Measurements from ENCODE around the gene TOP2B.

TOP2B gene

DNA sequence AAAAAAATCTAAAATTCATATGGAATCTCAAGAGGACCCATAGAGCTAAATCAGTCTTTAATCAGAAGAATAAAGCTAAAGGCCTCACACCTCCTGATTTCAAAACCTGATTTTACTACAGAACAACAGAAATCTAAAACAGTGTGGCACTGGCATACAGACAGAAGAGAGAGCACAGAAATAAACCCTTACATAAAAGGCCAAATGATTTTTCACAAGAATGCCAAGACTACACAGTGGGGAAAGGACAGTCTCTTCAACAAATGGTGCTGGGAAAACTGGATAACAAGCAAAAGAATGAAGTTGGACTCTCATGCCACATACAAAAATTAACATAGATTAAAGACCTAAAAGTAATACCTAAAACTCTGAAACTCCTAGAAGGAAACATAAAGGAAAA lies 10.1 kb downstream of the TOP2B start:
- no peak for DNase-seq
- no peak overlapping the region for H3K14ac ChIP-seq (ENCODE audit: low read length in 2 of 2)
- no peaks in the 10 kb centered on the region for H3K36me3 ChIP-seq (ENCODE audit: control insufficient read depth in 1 of 2, insufficient read depth in 2 of 2, low read depth in 1 of 2, low read length in 2 of 2)
- H2BK120ac ChIP-seq (ENCODE audit: low read depth, low read length) = no peak overlapping the region
- no peak overlapping the region for H4K8ac ChIP-seq (ENCODE audit: low read length)
- no peak overlapping the region for H3K27ac ChIP-seq (ENCODE audit: low read length, poor library complexity, severe bottlenecking)
- H3K79me1 ChIP-seq (replicated peaks; ENCODE audit: low read length, poor library complexity, severe bottlenecking) = no peaks in the 10 kb centered on the region
- no peaks in the 10 kb centered on the region for H3K27me3 ChIP-seq (ENCODE audit: control insufficient read depth in 1 of 2, insufficient read depth in 1 of 2, low read length in 2 of 2)
- H3K9ac ChIP-seq (ENCODE audit: low read length) = no peak overlapping the region
- H2AK5ac ChIP-seq (ENCODE audit: low read length, severe bottlenecking) = no peak overlapping the region
- no peak overlapping the region for H4K91ac ChIP-seq (ENCODE audit: low read length)
- no peak overlapping the region for H3K4ac ChIP-seq (ENCODE audit: low read depth in 1 of 2, low read length in 2 of 2)
- no peak overlapping the region for H2BK15ac ChIP-seq (ENCODE audit: low read depth, poor library complexity, severe bottlenecking)
- H3K4me2 ChIP-seq (ENCODE audit: low read length, poor library complexity, severe bottlenecking) = no peak overlapping the region
- no peak overlapping the region for H2AFZ ChIP-seq (ENCODE audit: low read depth, low read length)
- no peak overlapping the region for H2BK12ac ChIP-seq (ENCODE audit: low read length in 2 of 2)
- peaks cover 8% of the 10 kb centered on the region for H3K9me3 ChIP-seq (ENCODE audit: control insufficient read depth, low read length)
- no peak overlapping the region for H2BK5ac ChIP-seq (ENCODE audit: low read depth, low read length, poor library complexity, severe bottlenecking)
- no peak overlapping the region for H3K18ac ChIP-seq (ENCODE audit: low read depth in 1 of 2, low read length in 2 of 2)
- H3K4me3 ChIP-seq (ENCODE audit: insufficient read depth in 1 of 2, low read depth in 1 of 2, low read length in 2 of 2) = no peak overlapping the region
- H3K4me1 ChIP-seq (ENCODE audit: control insufficient read depth, insufficient read depth, low read depth, low read length) = peaks cover 2% of the 10 kb centered on the region
- no peak overlapping the region for H3K23ac ChIP-seq (ENCODE audit: low read length in 2 of 2)

DNA sequence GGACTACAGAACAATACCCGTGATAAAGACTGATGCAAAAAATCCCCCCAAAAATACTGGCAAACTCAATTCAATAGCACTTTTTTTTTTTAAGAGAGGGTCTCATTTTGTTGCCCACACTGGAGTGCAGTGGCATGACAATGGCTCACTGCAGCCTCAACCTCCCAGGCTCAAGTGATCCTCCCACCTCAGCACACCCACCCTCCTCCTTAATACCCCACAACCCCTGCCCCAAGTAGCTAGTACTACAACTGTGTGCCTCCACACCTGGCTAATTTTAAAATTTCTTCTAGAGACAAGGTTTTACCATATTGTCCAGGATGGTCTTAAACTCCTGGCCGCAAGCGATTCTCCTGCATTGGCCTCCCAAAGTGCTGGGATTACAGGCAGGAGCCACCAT lies 11.4 kb downstream of the TOP2B start:
- H2BK120ac ChIP-seq (ENCODE audit: low read depth, low read length) = no peak overlapping the region
- WGBS = 91% methylated on average over 3 of the region's 3 CpGs

GRCh38 chr3:25652921-25653320 lies 11.8 kb downstream of the TOP2B start:
- WGBS = no CpG with 5 or more reads among the region's 1 CpG
- H3K4me1 ChIP-seq (ENCODE audit: control insufficient read depth, insufficient read depth, low read depth, low read length) = peaks cover 2% of the 10 kb centered on the region
- DNase-seq = no peak
- H3K4me3 ChIP-seq (ENCODE audit: insufficient read depth in 1 of 2, low read depth in 1 of 2, low read length in 2 of 2) = no peak overlapping the region
- H3K27me3 ChIP-seq (ENCODE audit: control insufficient read depth in 1 of 2, insufficient read depth in 1 of 2, low read length in 2 of 2) = no peaks in the 10 kb centered on the region
- no peak overlapping the region for H2AFZ ChIP-seq (ENCODE audit: low read depth, low read length)
- H3K9ac ChIP-seq (ENCODE audit: low read length) = no peak overlapping the region
- H2BK12ac ChIP-seq (ENCODE audit: low read length in 2 of 2) = no peak overlapping the region
- no peak overlapping the region for H2BK120ac ChIP-seq (ENCODE audit: low read depth, low read length)
- no peak overlapping the region for H3K18ac ChIP-seq (ENCODE audit: low read depth in 1 of 2, low read length in 2 of 2)
- H3K27ac ChIP-seq (ENCODE audit: low read length, poor library complexity, severe bottlenecking) = no peak overlapping the region
- H3K4ac ChIP-seq (ENCODE audit: low read depth in 1 of 2, low read length in 2 of 2) = no peak overlapping the region
- no peak overlapping the region for H2BK15ac ChIP-seq (ENCODE audit: low read depth, poor library complexity, severe bottlenecking)
- H3K23ac ChIP-seq (ENCODE audit: low read length in 2 of 2) = no peak overlapping the region
- no peak overlapping the region for H3K4me2 ChIP-seq (ENCODE audit: low read length, poor library complexity, severe bottlenecking)
- H3K36me3 ChIP-seq (ENCODE audit: control insufficient read depth in 1 of 2, insufficient read depth in 2 of 2, low read depth in 1 of 2, low read length in 2 of 2) = no peaks in the 10 kb centered on the region
- H2AK5ac ChIP-seq (ENCODE audit: low read length, severe bottlenecking) = no peak overlapping the region
- H3K9me3 ChIP-seq (ENCODE audit: control insufficient read depth, low read length) = peaks cover 15% of the 10 kb centered on the region
- no peak overlapping the region for H2BK5ac ChIP-seq (ENCODE audit: low read depth, low read length, poor library complexity, severe bottlenecking)
- H3K79me1 ChIP-seq (replicated peaks; ENCODE audit: low read length, poor library complexity, severe bottlenecking) = no peaks in the 10 kb centered on the region
- H4K8ac ChIP-seq (ENCODE audit: low read length) = no peak overlapping the region
- no peak overlapping the region for H4K91ac ChIP-seq (ENCODE audit: low read length)
- no peak overlapping the region for H3K14ac ChIP-seq (ENCODE audit: low read length in 2 of 2)

More for the DNA sequence above, 11.4 kb downstream of the TOP2B start:
- Histone ChIP-seq H3K4me3 (ENCODE audit: insufficient read depth in 1 of 2, low read depth in 1 of 2, low read length in 2 of 2) (no peak overlapping the region), H3K4ac (ENCODE audit: low read depth in 1 of 2, low read length in 2 of 2) (no peak overlapping the region), H4K91ac (ENCODE audit: low read length) (no peak overlapping the region), H3K4me2 (ENCODE audit: low read length, poor library complexity, severe bottlenecking) (no peak overlapping the region), H3K79me1 (replicated peaks; ENCODE audit: low read length, poor library complexity, severe bottlenecking) (no peaks in the 10 kb centered on the region), H2BK5ac (ENCODE audit: low read depth, low read length, poor library complexity, severe bottlenecking) (no peak overlapping the region), H3K27ac (ENCODE audit: low read length, poor library complexity, severe bottlenecking) (no peak overlapping the region), H3K4me1 (ENCODE audit: control insufficient read depth, insufficient read depth, low read depth, low read length) (peaks cover 2% of the 10 kb centered on the region), H3K23ac (ENCODE audit: low read length in 2 of 2) (no peak overlapping the region), H4K8ac (ENCODE audit: low read length) (no peak overlapping the region), H3K18ac (ENCODE audit: low read depth in 1 of 2, low read length in 2 of 2) (no peak overlapping the region), H3K36me3 (ENCODE audit: control insufficient read depth in 1 of 2, insufficient read depth in 2 of 2, low read depth in 1 of 2, low read length in 2 of 2) (no peaks in the 10 kb centered on the region), H3K27me3 (ENCODE audit: control insufficient read depth in 1 of 2, insufficient read depth in 1 of 2, low read length in 2 of 2) (no peaks in the 10 kb centered on the region), H2BK12ac (ENCODE audit: low read length in 2 of 2) (no peak overlapping the region), H2AFZ (ENCODE audit: low read depth, low read length) (no peak overlapping the region), H3K14ac (ENCODE audit: low read length in 2 of 2) (no peak overlapping the region), H3K9ac (ENCODE audit: low read length) (no peak overlapping the region), H2AK5ac (ENCODE audit: low read length, severe bottlenecking) (no peak overlapping the region), H2BK15ac (ENCODE audit: low read depth, poor library complexity, severe bottlenecking) (no peak overlapping the region), H3K9me3 (ENCODE audit: control insufficient read depth, low read length) (peaks cover 15% of the 10 kb centered on the region)
- DNase-seq = no peak

GRCh38 chr3:25648925-25649830 lies 15.5 kb downstream of the TOP2B start:
- no peak overlapping the region for H3K4me3 ChIP-seq (ENCODE audit: insufficient read depth in 1 of 2, low read depth in 1 of 2, low read length in 2 of 2)
- H3K79me1 ChIP-seq (replicated peaks; ENCODE audit: low read length, poor library complexity, severe bottlenecking) = no peaks in the 10 kb centered on the region
- H2AFZ ChIP-seq (ENCODE audit: low read depth, low read length) = no peak overlapping the region
- DNase-seq = no peak
- H3K4me2 ChIP-seq (ENCODE audit: low read length, poor library complexity, severe bottlenecking) = no peak overlapping the region
- H3K23ac ChIP-seq (ENCODE audit: low read length in 2 of 2) = no peak overlapping the region
- H3K9me3 ChIP-seq (ENCODE audit: control insufficient read depth, low read length) = peaks cover 15% of the 10 kb centered on the region
- H3K36me3 ChIP-seq (ENCODE audit: control insufficient read depth in 1 of 2, insufficient read depth in 2 of 2, low read depth in 1 of 2, low read length in 2 of 2) = peaks cover 2 to 5% of the 10 kb centered on the region in 2 experiments
- no peak overlapping the region for H3K9ac ChIP-seq (ENCODE audit: low read length)
- no peaks in the 10 kb centered on the region for H3K27me3 ChIP-seq (ENCODE audit: control insufficient read depth in 1 of 2, insufficient read depth in 1 of 2, low read length in 2 of 2)
- WGBS = no CpG with 5 or more reads among the region's 1 CpG
- H2BK12ac ChIP-seq (ENCODE audit: low read length in 2 of 2) = no peak overlapping the region
- H3K27ac ChIP-seq (ENCODE audit: low read length, poor library complexity, severe bottlenecking) = no peak overlapping the region
- H4K91ac ChIP-seq (ENCODE audit: low read length) = no peak overlapping the region
- H3K14ac ChIP-seq (ENCODE audit: low read length in 2 of 2) = no peak overlapping the region
- no peak overlapping the region for H3K4ac ChIP-seq (ENCODE audit: low read depth in 1 of 2, low read length in 2 of 2)
- H2BK15ac ChIP-seq (ENCODE audit: low read depth, poor library complexity, severe bottlenecking) = no peak overlapping the region
- no peak overlapping the region for H3K18ac ChIP-seq (ENCODE audit: low read depth in 1 of 2, low read length in 2 of 2)
- peaks cover 2% of the 10 kb centered on the region for H3K4me1 ChIP-seq (ENCODE audit: control insufficient read depth, insufficient read depth, low read depth, low read length)
- no peak overlapping the region for H4K8ac ChIP-seq (ENCODE audit: low read length)
- H2BK5ac ChIP-seq (ENCODE audit: low read depth, low read length, poor library complexity, severe bottlenecking) = no peak overlapping the region
- no peak overlapping the region for H2BK120ac ChIP-seq (ENCODE audit: low read depth, low read length)
- H2AK5ac ChIP-seq (ENCODE audit: low read length, severe bottlenecking) = no peak overlapping the region
